MM.1S (cell line): Measurements from ENCODE around the gene ZBTB49.
"Not testable (repeated sequence)": the region's sequence is repeated elsewhere in the genome, so short reads cannot be mapped to it uniquely, and the experiment has no call there.

ENCODE experiments used
- DNase-seq: peaks from one replicate; pipeline ENCODE4 v3.0.0-alpha.2; 2015
- H2AFZ ChIP-seq: fragments of 300-600 bp; sonication (generic); 2 replicates; pipeline ENCODE4 v1.6.0; 2016; ENCODE audit warnings: antibody characterized with exemption, low read length
- H3F3A ChIP-seq: fragments of 300-600 bp; sonication (generic); 2 replicates; pipeline ENCODE4 v1.6.1; 2016; ENCODE audit warnings: mild to moderate bottlenecking, antibody characterized with exemption, low read length, moderate library complexity, mixed read lengths; ENCODE audit not compliant: insufficient read depth
- H3K27ac ChIP-seq: fragments of 300-600 bp; sonication (generic); 2 replicates; pipeline ENCODE4 v1.5.1; 2016; ENCODE audit warnings: mild to moderate bottlenecking, low read length
- H3K27me3 ChIP-seq: fragments of 300-600 bp; sonication (generic); replicated peaks from 2 replicates; pipeline ENCODE4 v1.6.0; 2016; ENCODE audit warnings: low read length; ENCODE audit not compliant: insufficient read depth
- H3K36me3 ChIP-seq: fragments of 300-600 bp; sonication (generic); replicated peaks from 2 replicates; pipeline ENCODE4 v1.6.1; 2016; ENCODE audit warnings: mild to moderate bottlenecking, low read length, mixed read lengths; ENCODE audit not compliant: insufficient read depth
- H3K4me1 ChIP-seq: fragments of 300-600 bp; sonication (generic); 2 replicates; pipeline ENCODE4 v1.6.1; 2016; ENCODE audit warnings: low read length, mixed read lengths
- H3K4me2 ChIP-seq: fragments of 300-600 bp; sonication (generic); 2 replicates; pipeline ENCODE4 v1.6.0; 2016; ENCODE audit warnings: low read depth, low read length
- H3K4me3 ChIP-seq: fragments of 300-600 bp; sonication (generic); 2 replicates; pipeline ENCODE4 v1.5.1; 2016; ENCODE audit warnings: low read length, mixed read lengths
- H3K79me2 ChIP-seq: fragments of 300-600 bp; sonication (generic); 2 replicates; pipeline ENCODE4 v1.6.1; 2016; ENCODE audit warnings: mixed run types, low read length, mixed read lengths
- H3K9ac ChIP-seq: fragments of 300-600 bp; sonication (generic); 2 replicates; pipeline ENCODE4 v1.6.1; 2016; ENCODE audit warnings: low read length, mixed read lengths
- H3K9me2 ChIP-seq: fragments of 300-600 bp; sonication (generic); replicated peaks from 2 replicates; pipeline ENCODE4 v1.6.1; 2016; ENCODE audit warnings: mild to moderate bottlenecking, low read length, mixed read lengths; ENCODE audit not compliant: insufficient read depth
- H3K9me3 ChIP-seq: fragments of 300-600 bp; sonication (generic); replicated peaks from 2 replicates; pipeline ENCODE4 v1.6.1; 2016; ENCODE audit warnings: mild to moderate bottlenecking, low read length, mixed read lengths; ENCODE audit not compliant: insufficient read depth
- H4K20me1 ChIP-seq: fragments of 300-600 bp; sonication (generic); 2 replicates; pipeline ENCODE4 v1.6.1; 2016; ENCODE audit warnings: mild to moderate bottlenecking, low read length, moderate library complexity, mixed read lengths; ENCODE audit not compliant: insufficient read depth
- EZH2 ChIP-seq: fragments of 300-600 bp; sonication (generic); optimal IDR thresholded peaks from 2 replicates; pipeline ENCODE3; 2017; ENCODE audit warnings: low read depth, mild to moderate bottlenecking, antibody characterized with exemption, low read length, mixed read lengths
- EZH2phosphoT487 ChIP-seq: fragments of 300-600 bp; sonication (generic); IDR thresholded peaks from 2 replicates; pipeline ENCODE4 v1.6.1; 2018; ENCODE audit warnings: antibody characterized with exemption, low read length
- TF ChIP-seq, protein P1 (sequence below): fragments of 300-600 bp; sonication (generic); IDR thresholded peaks from 2 replicates; pipeline ENCODE4 v1.5.1; 2016; ENCODE audit warnings: antibody characterized with exemption, low read length, mixed read lengths

The ZBTB49 gene

GRCh38 chr4:4254199-4254598 lies 35.9 kb upstream of the ZBTB49 start:
- Histone ChIP-seq H3K4me2 (no peak overlapping the region), H3K9me3 (no peaks in the 10 kb centered on the region), H4K20me1 (no peaks in the 10 kb centered on the region), H3K4me1 (no peaks in the 10 kb centered on the region), H3K9me2 (no peaks in the 10 kb centered on the region), H3K79me2 (no peaks in the 10 kb centered on the region), H2AFZ (no peak overlapping the region), H3K36me3 (no peaks in the 10 kb centered on the region), H3F3A (no peaks in the 10 kb centered on the region), H3K9ac (no peak overlapping the region), H3K27me3 (peaks cover 14% of the 10 kb centered on the region), H3K27ac (no peak overlapping the region), H3K4me3 (no peak overlapping the region)
- DNase-seq, result no peak
- TF ChIP-seq EZH2phosphoT487 (no peak), EZH2 (no peak)
- TF ChIP-seq, protein P1, sequence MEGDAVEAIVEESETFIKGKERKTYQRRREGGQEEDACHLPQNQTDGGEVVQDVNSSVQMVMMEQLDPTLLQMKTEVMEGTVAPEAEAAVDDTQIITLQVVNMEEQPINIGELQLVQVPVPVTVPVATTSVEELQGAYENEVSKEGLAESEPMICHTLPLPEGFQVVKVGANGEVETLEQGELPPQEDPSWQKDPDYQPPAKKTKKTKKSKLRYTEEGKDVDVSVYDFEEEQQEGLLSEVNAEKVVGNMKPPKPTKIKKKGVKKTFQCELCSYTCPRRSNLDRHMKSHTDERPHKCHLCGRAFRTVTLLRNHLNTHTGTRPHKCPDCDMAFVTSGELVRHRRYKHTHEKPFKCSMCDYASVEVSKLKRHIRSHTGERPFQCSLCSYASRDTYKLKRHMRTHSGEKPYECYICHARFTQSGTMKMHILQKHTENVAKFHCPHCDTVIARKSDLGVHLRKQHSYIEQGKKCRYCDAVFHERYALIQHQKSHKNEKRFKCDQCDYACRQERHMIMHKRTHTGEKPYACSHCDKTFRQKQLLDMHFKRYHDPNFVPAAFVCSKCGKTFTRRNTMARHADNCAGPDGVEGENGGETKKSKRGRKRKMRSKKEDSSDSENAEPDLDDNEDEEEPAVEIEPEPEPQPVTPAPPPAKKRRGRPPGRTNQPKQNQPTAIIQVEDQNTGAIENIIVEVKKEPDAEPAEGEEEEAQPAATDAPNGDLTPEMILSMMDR, result no peak

DNA sequence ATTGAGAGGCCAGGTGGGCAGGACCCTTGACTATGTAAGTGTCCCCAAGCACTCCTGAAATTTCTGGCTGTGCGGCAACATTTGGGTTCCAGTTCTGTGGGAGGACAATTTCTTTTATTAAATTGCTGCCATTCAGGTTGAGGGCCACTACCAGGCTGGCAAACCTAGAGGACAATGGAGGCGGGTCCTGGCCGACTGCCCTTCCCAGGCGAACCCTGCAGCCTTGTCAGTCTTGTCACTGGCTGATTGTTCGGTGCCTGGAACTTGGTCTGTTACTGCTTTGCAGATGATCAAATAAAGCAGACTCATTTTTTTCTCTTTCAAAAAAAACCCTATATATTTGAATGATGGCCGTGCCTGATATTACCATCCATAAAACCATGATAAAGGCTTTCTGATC lies 35.4 kb upstream of the ZBTB49 start:
- Histone ChIP-seq H3K9me2 (no peaks in the 10 kb centered on the region), H3K9me3 (no peaks in the 10 kb centered on the region), H3F3A (no peaks in the 10 kb centered on the region), H2AFZ (no peak overlapping the region), H3K4me1 (no peaks in the 10 kb centered on the region), H3K27me3 (peaks cover 14% of the 10 kb centered on the region), H3K9ac (no peak overlapping the region), H3K4me3 (no peak overlapping the region), H3K27ac (no peak overlapping the region), H3K4me2 (no peak overlapping the region), H4K20me1 (no peaks in the 10 kb centered on the region), H3K79me2 (no peaks in the 10 kb centered on the region), H3K36me3 (no peaks in the 10 kb centered on the region)
- DNase-seq, result no peak
- TF ChIP-seq, protein P1, result no peak
- TF ChIP-seq EZH2phosphoT487, result no peak
- TF ChIP-seq EZH2, result no peak

DNA sequence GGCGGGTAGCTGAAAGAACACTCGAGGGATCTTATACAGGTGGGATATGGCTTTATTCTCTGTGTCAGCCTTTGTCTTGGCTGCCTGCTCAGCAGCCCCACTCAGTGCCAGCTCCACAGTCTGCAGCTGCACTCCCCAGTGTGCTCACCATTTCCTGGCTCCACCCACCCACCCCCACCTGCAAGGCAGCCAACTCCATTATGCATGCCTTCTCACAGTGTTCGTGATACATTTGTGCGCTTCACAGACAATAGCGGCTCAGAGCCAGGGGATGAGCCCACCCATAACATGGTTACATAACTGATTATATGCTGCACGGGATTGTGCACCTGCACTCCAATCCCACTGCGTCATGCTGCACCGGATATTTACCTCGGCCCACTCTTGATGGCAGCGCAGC lies 33.3 kb upstream of the ZBTB49 start:
- H3K9ac ChIP-seq, result no peak overlapping the region
- no peak overlapping the region for H2AFZ ChIP-seq
- H3K4me1 ChIP-seq, result no peaks in the 10 kb centered on the region
- no peak for TF ChIP-seq EZH2phosphoT487
- TF ChIP-seq, protein P1, result no peak
- TF ChIP-seq EZH2, result no peak
- no peaks in the 10 kb centered on the region for H3F3A ChIP-seq
- H3K27ac ChIP-seq, result no peak overlapping the region
- no peaks in the 10 kb centered on the region for H3K36me3 ChIP-seq
- H3K27me3 ChIP-seq, result peaks cover 3% of the 10 kb centered on the region; the same call in 1 of the 2 replicates
- H3K4me3 ChIP-seq, result no peak overlapping the region
- H3K9me3 ChIP-seq, result no peaks in the 10 kb centered on the region
- H3K79me2 ChIP-seq, result no peaks in the 10 kb centered on the region
- no peak overlapping the region for H3K4me2 ChIP-seq
- no peaks in the 10 kb centered on the region for H4K20me1 ChIP-seq
- H3K9me2 ChIP-seq, result no peaks in the 10 kb centered on the region
- DNase-seq, result peak; percentile 18

GRCh38 chr4:4257705-4258104 lies 32.3 kb upstream of the ZBTB49 start:
- not testable (repeated sequence) for H3K27me3 ChIP-seq, H3K36me3 ChIP-seq, H3K4me3 ChIP-seq, H3K4me1 ChIP-seq, H3K9me2 ChIP-seq, DNase-seq, H3K79me2 ChIP-seq, H3K27ac ChIP-seq, H3K9me3 ChIP-seq, H3F3A ChIP-seq, H3K4me2 ChIP-seq, H2AFZ ChIP-seq, H3K9ac ChIP-seq, H4K20me1 ChIP-seq
